IMR-90 (cell line): ENCODE measurements around the gene GINS1. TPM values are rescaled to one million over a fixed set of nuclear protein-coding genes. Genes with fewer than 3 reads are reported as not detected.

Experiments used
- ATAC-seq: fragments of 200-7000 bp; cut with Tn5 transposase; 2 replicates; pipeline ENCODE4 v1.9.1; 2020; ENCODE audit warnings: low read depth, mild to moderate bottlenecking, moderate library complexity
- BruUV-seq: library from RNA; stranded (reverse); fragments of 400-500 nt; replicated peaks from 2 replicates; lab custom pipeline; 2021; lab: Mats Ljungman, UMichigan
- CTCF ChIA-PET: fragments of 300-600 bp; formaldehyde crosslinking; extraction: SDS; loops from one replicate; lab custom pipeline; 2021; ENCODE audit warnings: antibody characterized with exemption; lab: Yijun Ruan, JAX
- POLR2A ChIA-PET: fragments of 300-600 bp; sonication (Branson Sonifier 250); formaldehyde crosslinking; loops from one replicate; lab custom pipeline; 2022; ENCODE audit warnings: antibody characterized with exemption; ENCODE audit not compliant: unreplicated experiment; lab: Charles Lee
- DNase-seq: peaks from one replicate; pipeline ENCODE4 v3.0.0; 2013
- H2AFZ ChIP-seq: replicated peaks from 2 replicates; pipeline ENCODE3; 2013; ENCODE audit warnings: low read length, mild to moderate bottlenecking; ENCODE audit not compliant: poor library complexity
- H2AK5ac ChIP-seq: 2 replicates; pipeline ENCODE4 v1.6.1; 2013; ENCODE audit warnings: low read depth, low read length, inconsistent platforms
- H2AK9ac ChIP-seq: replicated peaks from 2 replicates; pipeline ENCODE3; 2013; ENCODE audit warnings: mild to moderate bottlenecking, low read depth, low read length, moderate library complexity; ENCODE audit not compliant: poor library complexity
- H2BK120ac ChIP-seq: 2 replicates; pipeline ENCODE4 v1.6.1; 2013; ENCODE audit warnings: low read depth, low read length, inconsistent platforms
- H2BK15ac ChIP-seq: 3 replicates; pipeline ENCODE4 v1.6.1; 2013; ENCODE audit warnings: low read depth, low read length, inconsistent platforms
- H2BK20ac ChIP-seq: 2 replicates; pipeline ENCODE4 v1.6.1; 2013; ENCODE audit warnings: low read depth, mild to moderate bottlenecking, inconsistent platforms, low read length, moderate library complexity
- H2BK5ac ChIP-seq: 2 replicates; pipeline ENCODE4 v1.6.1; 2013; ENCODE audit warnings: mild to moderate bottlenecking, low read depth, low read length, inconsistent platforms; ENCODE audit not compliant: poor library complexity, severe bottlenecking
- H3K14ac ChIP-seq: replicated peaks from 2 replicates; pipeline ENCODE4 v1.6.1; 2013; ENCODE audit warnings: low read depth, low read length, inconsistent platforms
- H3K18ac ChIP-seq: 2 replicates; pipeline ENCODE4 v1.6.1; 2013; ENCODE audit warnings: low read depth, low read length, control low read depth
- H3K23ac ChIP-seq: 2 replicates; pipeline ENCODE4 v1.6.1; 2013; ENCODE audit warnings: low read depth, low read length, inconsistent platforms
- H3K27ac ChIP-seq: 2 replicates; pipeline ENCODE4 v1.5.1; 2013; ENCODE audit warnings: mild to moderate bottlenecking, control low read depth, low read length; ENCODE audit not compliant: insufficient read depth
- H3K27me3 ChIP-seq: 2 replicates; pipeline ENCODE4 v1.6.1; 2013; ENCODE audit warnings: low read length; ENCODE audit not compliant: control insufficient read depth, insufficient read depth
- H3K36me3 ChIP-seq: 2 replicates; pipeline ENCODE4 v1.6.1; 2013; ENCODE audit warnings: low read length, mixed read lengths; ENCODE audit not compliant: control insufficient read depth, insufficient read depth
- H3K4ac ChIP-seq: 2 replicates; pipeline ENCODE4 v1.6.1; 2013; ENCODE audit warnings: low read depth, low read length, inconsistent platforms
- H3K4me1 ChIP-seq: 2 replicates; pipeline ENCODE4 v1.6.1; 2013; ENCODE audit warnings: low read length, mixed read lengths; ENCODE audit not compliant: control insufficient read depth, insufficient read depth
- H3K4me2 ChIP-seq: 2 replicates; pipeline ENCODE4 v1.6.1; 2013; ENCODE audit warnings: low read depth, mild to moderate bottlenecking, control low read depth, low read length, moderate library complexity
- H3K4me3 ChIP-seq: 2 replicates; pipeline ENCODE4 v1.5.1; 2013; ENCODE audit warnings: low read depth, mild to moderate bottlenecking, control low read depth, low read length, moderate library complexity; ENCODE audit not compliant: insufficient read depth
- H3K56ac ChIP-seq: 2 replicates; pipeline ENCODE4 v1.6.1; 2013; ENCODE audit warnings: low read length, inconsistent platforms; ENCODE audit not compliant: insufficient read depth; ENCODE audit errors: extremely low read depth
- H3K79me1 ChIP-seq, 2 experiments: 2 replicates each; pipeline ENCODE4 v1.6.1; 2013; ENCODE audit warnings: low read length in 2 of 2, inconsistent platforms in 1 of 2, low read depth in 1 of 2
- H3K9ac ChIP-seq: 2 replicates; pipeline ENCODE4 v1.6.1; 2013; ENCODE audit warnings: low read depth, low read length, control low read depth
- H3K9me1 ChIP-seq: 2 replicates; pipeline ENCODE4 v1.6.1; 2013; ENCODE audit warnings: low read length, inconsistent platforms; ENCODE audit not compliant: insufficient read depth
- H3K9me3 ChIP-seq: 2 replicates; pipeline ENCODE4 v1.6.1; 2013; ENCODE audit warnings: low read length; ENCODE audit not compliant: control insufficient read depth, insufficient read depth
- H4K20me1 ChIP-seq: 2 replicates; pipeline ENCODE4 v1.6.1; 2013; ENCODE audit warnings: low read length, inconsistent platforms; ENCODE audit not compliant: insufficient read depth
- H4K5ac ChIP-seq: 2 replicates; pipeline ENCODE4 v1.6.1; 2013; ENCODE audit warnings: mild to moderate bottlenecking, low read depth, low read length, control low read depth
- H4K8ac ChIP-seq, 2 experiments: 2 replicates each; pipeline ENCODE4 v1.6.1; 2013; ENCODE audit warnings: low read depth in 2 of 2, low read length in 2 of 2, control low read depth in 1 of 2, inconsistent platforms in 1 of 2
- H4K91ac ChIP-seq: 2 replicates; pipeline ENCODE4 v1.6.1; 2013; ENCODE audit warnings: low read depth, low read length, inconsistent platforms; ENCODE audit not compliant: insufficient read depth
- BHLHE40 ChIP-seq: fragments of 150-350 bp; IDR thresholded peaks from 2 replicates; pipeline ENCODE4 v1.6.1; 2016; ENCODE audit warnings: mild to moderate bottlenecking, low read depth, low read length
- CEBPB ChIP-seq: IDR thresholded peaks from 2 replicates; pipeline ENCODE4 v1.6.1; 2012; ENCODE audit warnings: low read depth, low read length, improper control_type of control experiment
- FOS ChIP-seq: fragments of 150-350 bp; IDR thresholded peaks from 2 replicates; pipeline ENCODE4 v1.6.1; 2016; ENCODE audit warnings: low read depth, low read length
- MAFK ChIP-seq: IDR thresholded peaks from 2 replicates; pipeline ENCODE4 v1.6.1; 2012; ENCODE audit warnings: low read depth, low read length, improper control_type of control experiment
- RCOR1 ChIP-seq: IDR thresholded peaks from 2 replicates; pipeline ENCODE4 v1.6.1; 2012; ENCODE audit warnings: mild to moderate bottlenecking, low read length, improper control_type of control experiment; ENCODE audit not compliant: insufficient replicate concordance
- WGBS, 2 experiments: methylation state at CpG; one replicate each; pipeline versions ENCODE4 v1.1.5 to v1.1.7; 2013; ENCODE audit warnings: missing lambda C conversion rate in 2 of 2; ENCODE audit not compliant: insufficient read length in 1 of 2; ENCODE audit errors: extremely low coverage in 2 of 2; 5-methylcytosine and 5-hydroxymethylcytosine counted together
- dilution Hi-C: fragments of 300-500 bp; cut with HindIII; formaldehyde crosslinking; loops from one replicate; pipeline ENCODE4 v1.14.3; 2018; ENCODE audit warnings: low sequenced_read_pairs; ENCODE audit not compliant: unreplicated experiment
- in situ Hi-C: fragments of 300-500 bp; cut with MboI; formaldehyde crosslinking; loops from 3 replicates; pipeline ENCODE4 v1.14.3; 2019; ENCODE audit warnings: low sequenced_read_pairs, inconsistent platforms, mixed read lengths
- intact Hi-C: fragments of 100-400 bp; cut with micrococcal nuclease; formaldehyde crosslinking; loops from 2 replicates; pipeline ENCODE4 v1.10.0; 2022
- polyA plus RNA-seq, 3 experiments: library from polyadenylated mRNA; depleted of rRNA; stranded (reverse); fragments of >200 nt; gene quantifications; 2 replicates each; pipeline ENCODE4 v1.2.3, GENCODE V29; 2012; ENCODE audit warnings: low replicate concordance in 1 of 3
- total RNA-seq: library from RNA; depleted of rRNA; stranded (reverse); fragments of >200 nt; gene quantifications from 2 replicates; pipeline ENCODE4 v1.2.3, GENCODE V29; 2012

The GINS1 gene
- total and polyA plus RNA-seq, 2 of the 4 experiments (the other 2 are of a cell fraction) = 4.9 to 6.6 TPM

DNA sequence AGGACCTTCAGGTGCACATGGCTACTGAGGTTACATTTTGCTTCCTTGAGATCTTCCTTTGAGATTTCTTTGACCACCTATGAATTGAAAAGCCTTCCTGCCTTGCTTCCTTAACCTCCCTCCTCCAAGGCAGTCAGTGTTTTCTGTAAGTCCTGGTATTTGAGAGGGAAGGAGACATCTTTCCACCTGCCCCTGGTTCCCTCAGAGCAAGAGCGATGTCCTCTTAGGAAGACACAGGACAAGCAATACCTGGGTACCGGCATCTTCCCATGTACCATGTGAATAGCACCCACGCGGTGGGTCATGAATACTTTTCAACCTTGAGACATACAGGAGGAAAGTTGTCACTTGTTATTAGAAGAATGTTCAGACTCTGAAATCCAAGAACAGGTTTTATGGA lies 37.1 kb downstream of the GINS1 start:
- POLR2A ChIA-PET = no interaction called here
- H4K91ac ChIP-seq = no peak overlapping the region
- H3K4me3 ChIP-seq = no peak overlapping the region
- WGBS, 2 experiments = no CpG with 5 or more reads among the region's 4 CpGs
- dilution Hi-C loops = no loop called here
- ATAC-seq = no peak
- DNase-seq = no peak
- no TSS peak for BruUV-seq
- no peaks in the 10 kb centered on the region for H3K4me1 ChIP-seq
- no peak overlapping the region for H2AFZ ChIP-seq
- H3K9me3 ChIP-seq = no peaks in the 10 kb centered on the region
- H3K27ac ChIP-seq = no peak overlapping the region
- H3K79me1 ChIP-seq = no peaks in the 10 kb centered on the region; a peak in 2 of 4 replicates
- H2BK120ac ChIP-seq = no peak overlapping the region
- H3K4me2 ChIP-seq = no peak overlapping the region
- no peak overlapping the region for H3K14ac ChIP-seq
- CTCF ChIA-PET = interaction anchor here (0.6 kb wide), 2 partner anchors 224 to 1711 kb away, joined by 3 to 5 read pairs; no protein-coding TSS in a partner anchor
- H4K5ac ChIP-seq = no peak overlapping the region
- in situ Hi-C loops = loop anchor here (25.0 kb wide), 1 partner anchor 418 kb away; no protein-coding TSS in a partner anchor
- no peak overlapping the region for H3K56ac ChIP-seq
- no peaks in the 10 kb centered on the region for H3K27me3 ChIP-seq
- H3K4ac ChIP-seq = no peak overlapping the region
- H2AK5ac ChIP-seq = no peak overlapping the region
- H2BK5ac ChIP-seq = no peak overlapping the region
- H3K9me1 ChIP-seq = no peaks in the 10 kb centered on the region
- no peaks in the 10 kb centered on the region for H4K20me1 ChIP-seq
- peaks cover 6% of the 10 kb centered on the region for H3K36me3 ChIP-seq
- no peak overlapping the region for H3K23ac ChIP-seq
- no peak overlapping the region for H3K9ac ChIP-seq
- no peak overlapping the region for H2BK20ac ChIP-seq
- no peak overlapping the region for H4K8ac ChIP-seq
- intact Hi-C loops = no loop called here
- H2BK15ac ChIP-seq = no peak overlapping the region
- no peak for TF ChIP-seq FOS
- TF ChIP-seq CEBPB = no peak
- no peak for TF ChIP-seq BHLHE40
- no peak for TF ChIP-seq RCOR1
- no peak for TF ChIP-seq MAFK
- no peak overlapping the region for H2AK9ac ChIP-seq
- no peak overlapping the region for H3K18ac ChIP-seq
